Fibroblast of skin of right quadriceps (primary cell): ENCODE results near the gene UBE3D.
"Not testable (repeated sequence)": the region's sequence is repeated elsewhere in the genome, so short reads cannot be mapped to it uniquely, and the experiment has no call there.

Experiments
- DNase-seq: peaks from one replicate; pipeline ENCODE4 v3.0.0-alpha.2; 2013

The UBE3D gene

GRCh38 chr6:82971877-82972460 lies 93.7 kb downstream of the UBE3D start:
- DNase-seq: no peak

- no peak for DNase-seq
These were observed 94.8 kb downstream of the UBE3D start for GRCh38 chr6:82970839-82971238.

- no peak for DNase-seq
These were observed 96.9 kb downstream of the UBE3D start for GRCh38 chr6:82968708-82969107.

GRCh38 chr6:82963191-82963925 lies 102.3 kb downstream of the UBE3D start:
- DNase-seq: no peak

GRCh38 chr6:82959385-82959941 lies 106.2 kb downstream of the UBE3D start:
- peak; percentile 90 for DNase-seq

GRCh38 chr6:82958551-82958950 lies 107.1 kb downstream of the UBE3D start:
- no peak for DNase-seq

GRCh38 chr6:82957868-82958245 lies 107.8 kb downstream of the UBE3D start:
- no peak for DNase-seq

GRCh38 chr6:82957171-82957867 lies 108.3 kb downstream of the UBE3D start:
- DNase-seq: peak; percentile 78

GRCh38 chr6:82955841-82956240 lies 109.8 kb downstream of the UBE3D start:
- peak; percentile 89 for DNase-seq

- peak; percentile 86 for DNase-seq
These were observed 110.6 kb downstream of the UBE3D start for GRCh38 chr6:82954937-82955577.

GRCh38 chr6:82954356-82954755 lies 111.3 kb downstream of the UBE3D start:
- DNase-seq: no peak

- no peak for DNase-seq
These were observed 111.8 kb downstream of the UBE3D start for GRCh38 chr6:82953871-82954270.

GRCh38 chr6:82951935-82952334 lies 113.7 kb downstream of the UBE3D start:
- DNase-seq: no peak

GRCh38 chr6:82951389-82951788 lies 114.3 kb downstream of the UBE3D start:
- no peak for DNase-seq

- not testable (repeated sequence) for DNase-seq
These were observed 134.7 kb downstream of the UBE3D start for GRCh38 chr6:82930915-82931314.

GRCh38 chr6:82924799-82925535 lies 140.7 kb downstream of the UBE3D start:
- peak; percentile 18 for DNase-seq

- no peak for DNase-seq
These were observed 144.4 kb downstream of the UBE3D start for GRCh38 chr6:82921258-82921657.

- no peak for DNase-seq
These were observed 148.1 kb downstream of the UBE3D start for GRCh38 chr6:82917346-82918064.

GRCh38 chr6:82915666-82916065 lies 150.0 kb downstream of the UBE3D start:
- no peak for DNase-seq

GRCh38 chr6:82914511-82914910 lies 151.1 kb downstream of the UBE3D start:
- no peak for DNase-seq

- DNase-seq: no peak
These were observed 154.8 kb downstream of the UBE3D start for GRCh38 chr6:82910820-82911219.

- no peak for DNase-seq
These were observed 155.2 kb downstream of the UBE3D start for GRCh38 chr6:82910395-82910794.
